ENCODE results near the gene INTS3. TPM values are rescaled to one million over a fixed set of nuclear protein-coding genes. Genes with fewer than 3 reads are reported as not detected.
"Not testable (repeated sequence)": the region's sequence is repeated elsewhere in the genome, so short reads cannot be mapped to it uniquely, and the experiment has no call there.

INTS3 gene
- total RNA-seq, 2 experiments from 2014 or later: 53.7 to 54.5 TPM

DNA sequence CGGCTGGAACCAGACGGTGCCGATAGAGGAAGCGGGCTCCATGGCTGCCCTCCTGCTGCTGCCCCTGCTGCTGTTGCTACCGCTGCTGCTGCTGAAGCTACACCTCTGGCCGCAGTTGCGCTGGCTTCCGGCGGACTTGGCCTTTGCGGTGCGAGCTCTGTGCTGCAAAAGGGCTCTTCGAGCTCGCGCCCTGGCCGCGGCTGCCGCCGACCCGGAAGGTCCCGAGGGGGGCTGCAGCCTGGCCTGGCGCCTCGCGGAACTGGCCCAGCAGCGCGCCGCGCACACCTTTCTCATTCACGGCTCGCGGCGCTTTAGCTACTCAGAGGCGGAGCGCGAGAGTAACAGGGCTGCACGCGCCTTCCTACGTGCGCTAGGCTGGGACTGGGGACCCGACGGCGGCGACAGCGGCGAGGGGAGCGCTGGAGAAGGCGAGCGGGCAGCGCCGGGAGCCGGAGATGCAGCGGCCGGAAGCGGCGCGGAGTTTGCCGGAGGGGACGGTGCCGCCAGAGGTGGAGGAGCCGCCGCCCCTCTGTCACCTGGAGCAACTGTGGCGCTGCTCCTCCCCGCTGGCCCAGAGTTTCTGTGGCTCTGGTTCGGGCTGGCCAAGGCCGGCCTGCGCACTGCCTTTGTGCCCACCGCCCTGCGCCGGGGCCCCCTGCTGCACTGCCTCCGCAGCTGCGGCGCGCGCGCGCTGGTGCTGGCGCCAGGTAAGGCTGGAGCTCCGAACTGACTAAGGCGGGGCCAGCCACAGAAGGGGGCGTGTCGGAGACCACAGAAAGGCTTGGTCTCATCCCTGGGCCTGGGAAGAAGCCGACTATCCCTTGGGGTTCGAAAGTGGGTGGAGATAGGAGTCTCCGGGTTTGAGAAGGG is 47.8 kb downstream of the INTS3 start:
- Mint-ChIP-seq H3K4me1 (ENCODE audit: low read depth) (peaks cover 55% of the 10 kb centered on the region), H3K36me3 (ENCODE audit: low read depth) (peaks cover 51% of the 10 kb centered on the region), H3K9me3 (ENCODE audit: insufficient read depth) (no peaks in the 10 kb centered on the region), H3K27me3 (ENCODE audit: low read depth) (no peaks in the 10 kb centered on the region), H3K4me3 (peak overlapping the region; percentile 85), H3K27ac (peak overlapping the region; percentile 97)
- DNase-seq: peak; percentile 80
- ChIA-PET CTCF (interaction anchor here (0.6 to 2.5 kb wide), 11 partner anchors 14 to 329 kb away, joined by 3 to 11 read pairs (median 3); partner anchors contain the start of genes DENND4B, NPR1 and RAB13), POLR2A (interaction anchor here (0.6 to 1.5 kb wide), 10 partner anchors 8 to 211 kb away, joined by 3 to 5 read pairs (median 3); no protein-coding TSS in a partner anchor)
- peak; percentile 74 for ATAC-seq

DNA sequence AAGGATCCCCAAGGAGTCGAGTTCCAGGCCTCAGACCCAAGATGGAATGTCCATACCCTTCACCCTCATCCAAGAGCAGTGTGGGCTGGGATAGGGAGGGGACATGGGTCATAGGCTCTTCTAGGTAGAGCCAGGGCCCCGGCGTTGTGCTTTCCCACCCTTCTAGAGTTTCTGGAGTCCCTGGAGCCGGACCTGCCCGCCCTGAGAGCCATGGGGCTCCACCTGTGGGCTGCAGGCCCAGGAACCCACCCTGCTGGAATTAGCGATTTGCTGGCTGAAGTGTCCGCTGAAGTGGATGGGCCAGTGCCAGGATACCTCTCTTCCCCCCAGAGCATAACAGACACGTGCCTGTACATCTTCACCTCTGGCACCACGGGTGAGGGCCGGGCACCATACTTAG is 48.5 kb downstream of the INTS3 start:
- POLR2A ChIA-PET: interaction anchor here (0.9 to 1.5 kb wide), 5 partner anchors 13 to 211 kb away, joined by 3 to 5 read pairs (median 4); no protein-coding TSS in a partner anchor
- CTCF ChIA-PET: interaction anchor here (0.6 to 2.5 kb wide), 6 partner anchors 13 to 328 kb away, joined by 3 to 11 read pairs (median 4); partner anchors contain the start of genes DENND4B and RAB13
- ATAC-seq (no peak), DNase-seq (no peak)
- peak overlapping the region; percentile 68 for H3K27ac Mint-ChIP-seq
- no peaks in the 10 kb centered on the region for H3K9me3 Mint-ChIP-seq (ENCODE audit: insufficient read depth)
- H3K4me1 Mint-ChIP-seq (ENCODE audit: low read depth): peaks cover 55% of the 10 kb centered on the region
- no peaks in the 10 kb centered on the region for H3K27me3 Mint-ChIP-seq (ENCODE audit: low read depth)
- peak overlapping the region; percentile 85 for H3K4me3 Mint-ChIP-seq
- peaks cover 53% of the 10 kb centered on the region for H3K36me3 Mint-ChIP-seq (ENCODE audit: low read depth)

DNA sequence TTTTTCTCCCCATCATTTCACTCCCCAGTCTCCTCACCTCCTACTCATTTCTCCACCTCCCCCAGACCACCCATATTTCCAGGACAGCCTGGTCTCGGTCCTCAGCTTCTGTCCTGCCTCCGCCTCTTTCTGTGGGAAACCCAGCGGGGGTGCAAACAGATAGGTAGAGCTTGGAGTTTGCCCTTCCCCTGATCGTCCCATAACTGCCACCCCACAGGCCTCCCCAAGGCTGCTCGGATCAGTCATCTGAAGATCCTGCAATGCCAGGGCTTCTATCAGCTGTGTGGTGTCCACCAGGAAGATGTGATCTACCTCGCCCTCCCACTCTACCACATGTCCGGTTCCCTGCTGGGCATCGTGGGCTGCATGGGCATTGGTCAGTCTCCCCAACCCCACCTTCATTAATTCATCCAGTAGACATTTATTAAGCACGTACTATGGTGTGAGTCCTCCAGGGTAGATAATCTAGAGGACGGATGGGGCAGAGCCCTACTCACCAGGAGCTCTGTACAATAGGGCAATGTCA is 49.1 kb downstream of the INTS3 start:
- H3K27ac Mint-ChIP-seq: peak overlapping the region; percentile 68
- no peak for DNase-seq
- H3K4me1 Mint-ChIP-seq (ENCODE audit: low read depth): peaks cover 55% of the 10 kb centered on the region
- POLR2A ChIA-PET: interaction anchor here (1.4 to 1.5 kb wide), 2 partner anchors 13 to 28 kb away, joined by 4 to 5 read pairs; no protein-coding TSS in a partner anchor
- CTCF ChIA-PET: interaction anchor here (1.9 to 2.5 kb wide), 2 partner anchors 20 to 209 kb away, joined by 11 read pairs; partner anchors contain the start of gene RAB13
- no peaks in the 10 kb centered on the region for H3K27me3 Mint-ChIP-seq (ENCODE audit: low read depth)
- H3K4me3 Mint-ChIP-seq: peak overlapping the region; percentile 85
- H3K36me3 Mint-ChIP-seq (ENCODE audit: low read depth): peaks cover 52% of the 10 kb centered on the region
- ATAC-seq: no peak
- H3K9me3 Mint-ChIP-seq (ENCODE audit: insufficient read depth): no peaks in the 10 kb centered on the region

DNA sequence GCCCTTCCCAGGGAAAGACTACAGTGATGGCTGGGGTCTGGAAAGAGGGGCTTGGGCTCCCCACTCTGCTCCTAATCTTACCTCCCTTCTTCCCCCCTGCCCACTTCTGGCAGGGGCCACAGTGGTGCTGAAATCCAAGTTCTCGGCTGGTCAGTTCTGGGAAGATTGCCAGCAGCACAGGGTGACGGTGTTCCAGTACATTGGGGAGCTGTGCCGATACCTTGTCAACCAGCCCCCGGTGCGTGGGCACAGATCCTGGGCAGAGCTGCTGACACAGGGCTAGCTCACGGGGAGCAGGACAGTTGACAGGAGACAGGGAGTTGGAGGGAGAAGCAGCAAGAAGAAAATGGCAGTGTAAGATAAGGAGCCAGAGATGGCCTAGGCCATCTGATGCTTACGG is 49.8 kb downstream of the INTS3 start:
- peak overlapping the region; percentile 26 for H3K27ac Mint-ChIP-seq
- CTCF ChIA-PET: no interaction called here
- peaks cover 46% of the 10 kb centered on the region for H3K36me3 Mint-ChIP-seq (ENCODE audit: low read depth)
- peaks cover 53% of the 10 kb centered on the region for H3K4me1 Mint-ChIP-seq (ENCODE audit: low read depth)
- no peaks in the 10 kb centered on the region for H3K9me3 Mint-ChIP-seq (ENCODE audit: insufficient read depth)
- H3K4me3 Mint-ChIP-seq: no peak overlapping the region
- no peak for DNase-seq
- POLR2A ChIA-PET: no interaction called here
- H3K27me3 Mint-ChIP-seq (ENCODE audit: low read depth): no peaks in the 10 kb centered on the region
- ATAC-seq: no peak

DNA sequence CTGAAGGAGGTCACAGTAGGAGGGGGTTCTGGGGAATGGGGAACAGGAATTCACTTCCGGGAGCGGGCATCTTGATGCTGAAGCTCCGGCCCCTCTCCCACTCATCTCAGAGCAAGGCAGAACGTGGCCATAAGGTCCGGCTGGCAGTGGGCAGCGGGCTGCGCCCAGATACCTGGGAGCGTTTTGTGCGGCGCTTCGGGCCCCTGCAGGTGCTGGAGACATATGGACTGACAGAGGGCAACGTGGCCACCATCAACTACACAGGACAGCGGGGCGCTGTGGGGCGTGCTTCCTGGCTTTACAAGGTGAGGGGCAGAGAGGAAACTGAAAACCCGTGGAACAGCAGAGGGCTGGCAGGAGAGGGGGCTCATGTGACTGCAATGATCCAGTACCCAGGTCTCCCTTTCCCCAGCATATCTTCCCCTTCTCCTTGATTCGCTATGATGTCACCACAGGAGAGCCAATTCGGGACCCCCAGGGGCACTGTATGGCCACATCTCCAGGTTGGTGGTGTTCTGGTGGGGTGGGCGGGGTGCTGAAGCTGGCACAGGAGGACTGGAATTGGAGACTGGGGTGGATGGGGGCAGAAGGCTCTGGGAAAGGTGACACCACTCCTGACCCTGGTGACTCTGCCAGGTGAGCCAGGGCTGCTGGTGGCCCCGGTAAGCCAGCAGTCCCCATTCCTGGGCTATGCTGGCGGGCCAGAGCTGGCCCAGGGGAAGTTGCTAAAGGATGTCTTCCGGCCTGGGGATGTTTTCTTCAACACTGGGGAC is 50.4 kb downstream of the INTS3 start:
- POLR2A ChIA-PET: interaction anchor here (1.0 kb wide), 1 partner anchor 212 kb away, joined by 3 read pairs; the partner anchor contains the start of gene RPS27
- H3K4me3 Mint-ChIP-seq: no peak overlapping the region
- H3K36me3 Mint-ChIP-seq (ENCODE audit: low read depth): peaks cover 40% of the 10 kb centered on the region
- no peaks in the 10 kb centered on the region for H3K27me3 Mint-ChIP-seq (ENCODE audit: low read depth)
- CTCF ChIA-PET: no interaction called here
- no peak overlapping the region for H3K27ac Mint-ChIP-seq
- ATAC-seq (no peak), DNase-seq (no peak)
- no peaks in the 10 kb centered on the region for H3K9me3 Mint-ChIP-seq (ENCODE audit: insufficient read depth)
- H3K4me1 Mint-ChIP-seq (ENCODE audit: low read depth): peaks cover 53% of the 10 kb centered on the region

DNA sequence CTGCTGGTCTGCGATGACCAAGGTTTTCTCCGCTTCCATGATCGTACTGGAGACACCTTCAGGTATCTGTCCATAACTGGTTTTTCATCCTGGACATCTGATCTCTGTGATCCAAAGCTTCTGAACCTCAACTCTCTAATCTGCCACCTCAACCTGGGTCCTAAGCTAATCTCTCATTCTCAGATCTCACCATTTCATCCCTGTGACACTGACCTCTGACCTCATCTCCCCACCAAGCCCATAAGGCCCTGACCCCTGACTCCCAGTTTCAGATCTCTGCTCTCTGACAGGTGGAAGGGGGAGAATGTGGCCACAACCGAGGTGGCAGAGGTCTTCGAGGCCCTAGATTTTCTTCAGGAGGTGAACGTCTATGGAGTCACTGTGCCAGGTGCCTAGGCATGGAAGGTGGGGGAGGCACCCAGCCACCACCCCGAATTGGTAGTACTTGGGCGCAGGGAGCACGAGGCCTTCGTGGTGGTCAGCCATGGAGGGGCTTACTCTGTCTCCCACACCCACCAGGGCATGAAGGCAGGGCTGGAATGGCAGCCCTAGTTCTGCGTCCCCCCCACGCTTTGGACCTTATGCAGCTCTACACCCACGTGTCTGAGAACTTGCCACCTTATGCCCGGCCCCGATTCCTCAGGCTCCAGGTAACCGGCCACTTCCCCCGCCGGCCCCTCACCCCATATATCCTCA is 51.1 kb downstream of the INTS3 start:
- ChIA-PET POLR2A (interaction anchor here (1.0 kb wide), 1 partner anchor 212 kb away, joined by 3 read pairs; the partner anchor contains the start of gene RPS27), CTCF (interaction anchor here (0.7 to 0.8 kb wide), 2 partner anchors 18 to 167 kb away, joined by 3 to 4 read pairs; no protein-coding TSS in a partner anchor)
- no peak overlapping the region for H3K27ac Mint-ChIP-seq
- ATAC-seq: no peak
- no peak overlapping the region for H3K4me3 Mint-ChIP-seq
- no peaks in the 10 kb centered on the region for H3K27me3 Mint-ChIP-seq (ENCODE audit: low read depth)
- DNase-seq: no peak
- peaks cover 34% of the 10 kb centered on the region for H3K36me3 Mint-ChIP-seq (ENCODE audit: low read depth)
- H3K9me3 Mint-ChIP-seq (ENCODE audit: insufficient read depth): no peaks in the 10 kb centered on the region
- peaks cover 49% of the 10 kb centered on the region for H3K4me1 Mint-ChIP-seq (ENCODE audit: low read depth)

DNA sequence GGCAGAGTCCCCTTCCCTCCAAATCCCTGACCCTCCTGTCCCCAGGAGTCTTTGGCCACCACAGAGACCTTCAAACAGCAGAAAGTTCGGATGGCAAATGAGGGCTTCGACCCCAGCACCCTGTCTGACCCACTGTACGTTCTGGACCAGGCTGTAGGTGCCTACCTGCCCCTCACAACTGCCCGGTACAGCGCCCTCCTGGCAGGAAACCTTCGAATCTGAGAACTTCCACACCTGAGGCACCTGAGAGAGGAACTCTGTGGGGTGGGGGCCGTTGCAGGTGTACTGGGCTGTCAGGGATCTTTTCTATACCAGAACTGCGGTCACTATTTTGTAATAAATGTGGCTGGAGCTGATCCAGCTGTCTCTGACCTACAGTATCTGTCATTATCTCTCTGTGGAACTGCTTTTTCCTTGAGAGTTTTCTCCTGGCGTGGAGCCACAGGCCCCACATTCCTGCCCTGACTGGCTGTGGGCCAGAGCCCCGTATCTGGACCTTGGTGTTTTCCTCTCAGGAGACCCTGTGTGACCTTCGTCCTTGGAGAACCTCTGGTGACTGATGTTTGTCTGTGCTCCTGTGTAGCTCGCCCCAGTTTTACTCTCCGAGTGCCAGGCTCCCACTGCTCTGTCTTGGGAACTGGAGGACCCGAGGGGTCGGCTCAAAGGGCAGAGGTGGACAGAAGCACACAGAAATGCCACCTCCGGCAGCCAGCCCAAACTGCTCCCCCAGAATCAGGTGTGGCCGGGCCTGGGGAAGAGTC is 52.1 kb downstream of the INTS3 start:
- no peak for DNase-seq
- no peaks in the 10 kb centered on the region for H3K27me3 Mint-ChIP-seq (ENCODE audit: low read depth)
- peaks cover 41% of the 10 kb centered on the region for H3K4me1 Mint-ChIP-seq (ENCODE audit: low read depth)
- H3K9me3 Mint-ChIP-seq (ENCODE audit: insufficient read depth): no peaks in the 10 kb centered on the region
- ATAC-seq: no peak
- H3K27ac Mint-ChIP-seq: peak overlapping the region; percentile 52
- ChIA-PET CTCF (interaction anchor here (0.7 to 3.1 kb wide), 2 partner anchors 166 to 206 kb away, joined by 3 to 7 read pairs; partner anchors contain the start of gene RAB13), POLR2A (no interaction called here)
- peaks cover 29% of the 10 kb centered on the region for H3K36me3 Mint-ChIP-seq (ENCODE audit: low read depth)
- no peak overlapping the region for H3K4me3 Mint-ChIP-seq

DNA sequence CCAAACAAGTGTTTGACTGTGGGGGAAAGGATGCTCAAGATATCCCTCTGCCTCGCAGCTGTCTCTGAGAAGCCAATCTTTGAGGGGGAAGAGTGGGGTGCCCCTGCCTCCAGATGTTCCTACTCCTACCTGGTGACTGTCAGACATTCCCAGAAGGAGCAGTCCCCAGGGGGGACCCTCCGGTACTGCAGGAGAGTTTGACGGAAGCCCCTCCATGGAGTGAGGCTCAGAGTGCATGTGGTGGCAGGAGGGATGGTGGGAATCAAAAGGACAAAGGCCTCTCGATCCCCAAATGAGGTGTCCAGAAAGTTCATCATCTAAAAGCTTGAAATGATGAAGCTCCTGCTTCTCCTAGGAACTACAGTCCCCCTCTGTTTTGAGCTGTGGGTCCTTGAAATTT is 52.7 kb downstream of the INTS3 start:
- ATAC-seq: no peak

DNA sequence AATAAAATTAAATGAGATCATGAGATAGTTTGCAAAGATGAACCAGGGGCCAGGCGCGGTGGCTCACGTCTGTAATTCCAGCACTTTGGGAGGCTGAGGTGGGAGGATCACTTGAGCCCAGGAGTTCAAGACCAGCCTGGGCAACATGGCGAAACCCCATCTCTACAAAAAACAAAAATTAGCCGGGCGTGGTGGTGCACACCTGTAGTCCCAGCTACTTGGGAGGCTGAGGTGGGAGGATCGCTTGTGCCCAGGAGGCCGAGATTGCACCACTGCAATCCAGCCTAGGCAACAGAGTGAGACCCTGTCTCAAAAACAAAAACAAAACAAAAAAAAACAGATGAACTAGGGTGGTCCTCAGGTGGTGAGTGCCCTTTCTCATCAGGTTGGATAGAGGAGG is 54.8 kb downstream of the INTS3 start:
- not testable (repeated sequence) for DNase-seq; H3K27me3 Mint-ChIP-seq (ENCODE audit: low read depth); ATAC-seq; H3K9me3 Mint-ChIP-seq (ENCODE audit: insufficient read depth)
- ChIA-PET POLR2A (interaction anchor here (1.0 to 1.3 kb wide), 2 partner anchors 149 to 164 kb away, joined by 3 to 4 read pairs; partner anchors contain the start of genes CHTOP and DENND4B), CTCF (interaction anchor here (0.9 to 3.1 kb wide), 3 partner anchors 14 to 204 kb away, joined by 4 to 8 read pairs (median 7); partner anchors contain the start of gene RAB13)
- Mint-ChIP-seq H3K36me3 (ENCODE audit: low read depth) (peaks cover 19% of the 10 kb centered on the region), H3K27ac (peak overlapping the region; percentile 97), H3K4me1 (ENCODE audit: low read depth) (peaks cover 26% of the 10 kb centered on the region), H3K4me3 (peak overlapping the region; percentile 88)

More for the DNA sequence above, 52.7 kb downstream of the INTS3 start:
- CTCF ChIA-PET: interaction anchor here (3.1 kb wide), 1 partner anchor 206 kb away, joined by 7 read pairs; the partner anchor contains the start of gene RAB13
- no peak for DNase-seq
- Mint-ChIP-seq H3K4me1 (ENCODE audit: low read depth) (peaks cover 41% of the 10 kb centered on the region), H3K27me3 (ENCODE audit: low read depth) (no peaks in the 10 kb centered on the region), H3K4me3 (no peak overlapping the region), H3K36me3 (ENCODE audit: low read depth) (peaks cover 29% of the 10 kb centered on the region), H3K9me3 (ENCODE audit: insufficient read depth) (no peaks in the 10 kb centered on the region), H3K27ac (no peak overlapping the region)
- POLR2A ChIA-PET: interaction anchor here (1.7 kb wide), 1 partner anchor 210 kb away, joined by 5 read pairs; the partner anchor contains the start of gene RPS27
